Measurements from ENCODE around the gene LILRA2. TPM values are rescaled to one million over a fixed set of nuclear protein-coding genes. Genes with fewer than 3 reads are reported as not detected.
"Not testable (repeated sequence)": the region's sequence is repeated elsewhere in the genome, so short reads cannot be mapped to it uniquely, and the experiment has no call there.

LILRA2 gene
- total RNA-seq, 4 donors from 2014 or later: 1.7 to 5.4 (median 4.3) TPM

GRCh38 chr19:54587026-54587425 is 13.4 kb downstream of the LILRA2 start:
- Histone ChIP-seq H3K27ac (no peak overlapping the region), H3K9me3 (peaks cover 0 to 49% (median 0%) of the 10 kb centered on the region in 4 donors), H3K4me1 (no peaks in the 10 kb centered on the region), H3K27me3 (no peaks in the 10 kb centered on the region), H3K36me3 (no peaks in the 10 kb centered on the region), H3K4me3 (no peak overlapping the region)
- TF ChIP-seq CTCF (IDR thresholded peaks at IDR 0.05): no peak
- TF ChIP-seq EP300 (IDR thresholded peaks at IDR 0.05): no peak
- no peak for TF ChIP-seq POLR2A (IDR thresholded peaks at IDR 0.05)
- no peak for DNase-seq (ENCODE audit: low spot score in 2 of 2)
- WGBS, 2 donors: 63 to 65% methylated on average over 5 to 7 of the region's 7 CpGs

DNA sequence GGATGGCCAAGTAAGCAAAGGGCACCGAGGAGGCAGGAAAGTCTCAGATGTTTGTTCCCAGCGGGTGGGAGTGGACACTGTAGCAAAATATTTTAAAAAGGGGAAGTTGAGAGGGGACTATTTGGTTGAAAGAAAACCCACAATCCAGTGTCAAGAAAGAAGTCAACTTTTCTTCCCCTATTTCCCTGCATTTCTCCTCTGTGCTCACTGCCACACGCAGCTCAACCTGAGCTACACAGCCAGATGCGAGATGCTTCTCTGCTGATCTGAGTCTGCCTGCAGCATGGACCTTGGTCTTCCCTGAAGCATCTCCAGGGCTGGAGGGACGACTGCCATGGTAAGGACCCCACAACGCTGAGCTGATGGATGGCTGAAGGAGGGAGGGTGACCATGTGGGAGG is 19.9 kb downstream of the LILRA2 start, which contains the start of gene LILRA1:
TSS of gene LILRA1 (plus strand) at position 188 of the 400 bp plus-strand sequence. CDS start 613 bp downstream, outside the sequence.
- Histone ChIP-seq H3K9me3 (peaks cover 0 to 38% (median 0%) of the 10 kb centered on the region in 4 donors), H3K4me3 (peak within 1 kb of the TSS in 1 of 4 donors; percentile 11)
- DNase-seq (ENCODE audit: low spot score in 2 of 2); H3K27ac ChIP-seq; H3K36me3 ChIP-seq; H3K27me3 ChIP-seq; H3K4me1 ChIP-seq: not testable (repeated sequence)
- 67 to 71% methylated on average over 6 of the region's 6 CpGs for WGBS, 2 donors

DNA sequence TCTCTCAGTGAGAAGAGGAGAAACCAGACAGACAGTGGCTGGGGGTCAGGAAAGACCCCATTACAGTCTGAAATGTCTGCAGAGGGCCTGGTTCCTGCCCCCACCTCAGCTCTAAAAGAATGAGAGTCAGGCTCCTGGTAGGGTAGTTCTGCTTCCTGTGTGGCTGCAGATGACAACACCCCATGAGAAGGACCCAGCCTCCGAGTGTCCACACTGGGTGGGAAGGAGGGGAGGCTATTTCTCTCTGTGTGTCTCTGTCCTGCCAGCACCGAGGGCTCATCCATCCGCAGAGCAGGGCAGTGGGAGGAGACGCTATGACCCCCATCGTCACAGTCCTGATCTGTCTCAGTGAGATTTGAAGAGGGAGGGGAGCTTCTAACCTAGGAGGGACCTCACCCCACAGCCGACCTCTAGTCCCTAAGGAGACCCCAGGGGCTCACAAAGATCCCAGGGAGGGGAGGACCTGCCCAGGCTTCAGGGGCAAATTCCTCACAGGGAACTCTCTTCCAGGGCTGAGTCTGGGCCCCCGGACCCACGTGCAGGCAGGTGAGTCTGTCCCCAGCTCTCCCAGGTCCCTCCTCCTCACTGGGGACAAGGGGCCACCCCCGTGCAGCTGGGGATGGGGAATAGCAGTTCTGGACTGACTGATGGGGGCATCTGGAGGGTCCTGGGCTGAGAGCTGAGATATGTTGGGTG is 20.5 kb downstream of the LILRA2 start:
- Histone ChIP-seq H3K4me3 (peak overlapping the region in 1 of 4 donors; percentile 11), H3K9me3 (peaks cover 0 to 32% (median 0%) of the 10 kb centered on the region in 4 donors)
- WGBS, 2 donors: 64 to 74% methylated on average over 7 to 8 of the region's 9 CpGs
- H3K36me3 ChIP-seq; DNase-seq (ENCODE audit: low spot score in 2 of 2); H3K27me3 ChIP-seq; H3K4me1 ChIP-seq; H3K27ac ChIP-seq: not testable (repeated sequence)

- H3K36me3 ChIP-seq: no peaks in the 10 kb centered on the region
- no peaks in the 10 kb centered on the region for H3K4me1 ChIP-seq
- no peak for DNase-seq (ENCODE audit: low spot score in 2 of 2)
- no peaks in the 10 kb centered on the region for H3K27me3 ChIP-seq
- no peak overlapping the region for H3K27ac ChIP-seq
- WGBS, 2 donors: 86 to 88% methylated on average over 4 to 5 of the region's 5 CpGs
- H3K4me3 ChIP-seq: no peak overlapping the region
- H3K9me3 ChIP-seq: peaks cover 0 to 25% (median 0%) of the 10 kb centered on the region in 4 donors
- TF ChIP-seq CTCF (IDR thresholded peaks at IDR 0.05): no peak
- TF ChIP-seq POLR2A (IDR thresholded peaks at IDR 0.05): no peak
- no peak for TF ChIP-seq EP300 (IDR thresholded peaks at IDR 0.05)
These were observed 21.1 kb downstream of the LILRA2 start for GRCh38 chr19:54594737-54595136.

DNA sequence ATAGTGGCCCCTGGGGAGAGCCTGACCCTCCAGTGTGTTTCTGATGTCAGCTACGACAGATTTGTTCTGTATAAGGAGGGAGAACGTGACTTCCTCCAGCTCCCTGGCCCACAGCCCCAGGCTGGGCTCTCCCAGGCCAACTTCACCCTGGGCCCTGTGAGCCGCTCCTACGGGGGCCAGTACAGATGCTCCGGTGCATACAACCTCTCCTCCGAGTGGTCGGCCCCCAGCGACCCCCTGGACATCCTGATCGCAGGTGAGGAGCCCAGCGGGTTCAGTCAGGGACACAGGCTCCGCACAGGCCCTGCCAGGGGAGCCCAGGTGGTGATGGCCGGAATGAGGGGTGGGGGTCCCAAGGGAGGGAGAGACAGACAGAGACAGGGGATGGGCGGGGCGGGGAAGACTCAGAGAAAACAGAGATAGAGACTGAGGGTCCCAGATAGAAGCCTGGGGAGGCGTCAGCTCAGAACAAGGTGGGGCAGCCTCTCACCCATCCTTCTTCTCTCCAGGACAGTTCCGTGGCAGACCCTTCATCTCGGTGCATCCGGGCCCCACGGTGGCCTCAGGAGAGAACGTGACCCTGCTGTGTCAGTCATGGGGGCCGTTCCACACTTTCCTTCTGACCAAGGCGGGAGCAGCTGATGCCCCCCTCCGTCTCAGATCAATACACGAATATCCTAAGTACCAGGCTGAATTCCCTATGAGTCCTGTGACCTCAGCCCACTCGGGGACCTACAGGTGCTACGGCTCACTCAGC is 22.3 kb downstream of the LILRA2 start:
- WGBS, 2 donors: 86 to 87% methylated on average over 22 to 23 of the region's 26 CpGs
- not testable (repeated sequence) for DNase-seq (ENCODE audit: low spot score in 2 of 2); H3K36me3 ChIP-seq; H3K4me1 ChIP-seq; H3K4me3 ChIP-seq; H3K27me3 ChIP-seq; H3K27ac ChIP-seq
- peaks cover 0 to 14% (median 0%) of the 10 kb centered on the region in 4 donors for H3K9me3 ChIP-seq

DNA sequence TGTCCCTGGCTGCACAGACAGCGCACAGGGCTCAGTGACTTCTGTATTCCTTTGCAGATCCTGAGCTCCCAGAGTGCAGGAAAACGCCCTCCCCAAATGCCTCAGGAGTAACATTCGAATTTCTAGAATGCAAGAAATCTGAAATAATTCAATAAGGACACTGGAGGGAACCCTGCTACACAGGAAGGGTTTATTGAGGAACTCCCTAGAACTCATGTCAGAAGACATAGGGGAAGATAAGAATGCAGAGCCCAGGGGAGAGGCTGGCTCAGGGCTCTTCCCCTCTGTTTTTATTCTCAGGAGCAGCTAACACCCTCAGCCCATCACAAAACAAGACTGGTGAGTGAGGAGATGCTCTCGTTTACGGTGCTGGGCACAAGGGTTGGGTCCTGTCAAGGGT is 26.6 kb downstream of the LILRA2 start:
- Histone ChIP-seq H3K9me3 (peaks cover 0 to 10% (median 0%) of the 10 kb centered on the region in 4 donors), H3K4me1 (no peaks in the 10 kb centered on the region), H3K27ac (no peak overlapping the region), H3K36me3 (no peaks in the 10 kb centered on the region), H3K4me3 (no peak overlapping the region), H3K27me3 (no peaks in the 10 kb centered on the region)
- DNase-seq (ENCODE audit: low spot score in 2 of 2): no peak
- TF ChIP-seq POLR2A (IDR thresholded peaks at IDR 0.05) (no peak), CTCF (IDR thresholded peaks at IDR 0.05) (no peak), EP300 (IDR thresholded peaks at IDR 0.05) (no peak)
- 55 to 72% methylated on average over 4 to 5 of the region's 5 CpGs for WGBS, 2 donors

Measured in tibial nerve (tissue), 4 donors.